ENCODE data around the gene PICK1. TPM values are rescaled to one million over a fixed set of nuclear protein-coding genes. Genes with fewer than 3 reads are reported as not detected.
"Not testable (repeated sequence)": the region's sequence is repeated elsewhere in the genome, so short reads cannot be mapped to it uniquely, and the experiment has no call there.

The PICK1 gene
- total RNA-seq, 1 donor: 6.5 TPM

DNA sequence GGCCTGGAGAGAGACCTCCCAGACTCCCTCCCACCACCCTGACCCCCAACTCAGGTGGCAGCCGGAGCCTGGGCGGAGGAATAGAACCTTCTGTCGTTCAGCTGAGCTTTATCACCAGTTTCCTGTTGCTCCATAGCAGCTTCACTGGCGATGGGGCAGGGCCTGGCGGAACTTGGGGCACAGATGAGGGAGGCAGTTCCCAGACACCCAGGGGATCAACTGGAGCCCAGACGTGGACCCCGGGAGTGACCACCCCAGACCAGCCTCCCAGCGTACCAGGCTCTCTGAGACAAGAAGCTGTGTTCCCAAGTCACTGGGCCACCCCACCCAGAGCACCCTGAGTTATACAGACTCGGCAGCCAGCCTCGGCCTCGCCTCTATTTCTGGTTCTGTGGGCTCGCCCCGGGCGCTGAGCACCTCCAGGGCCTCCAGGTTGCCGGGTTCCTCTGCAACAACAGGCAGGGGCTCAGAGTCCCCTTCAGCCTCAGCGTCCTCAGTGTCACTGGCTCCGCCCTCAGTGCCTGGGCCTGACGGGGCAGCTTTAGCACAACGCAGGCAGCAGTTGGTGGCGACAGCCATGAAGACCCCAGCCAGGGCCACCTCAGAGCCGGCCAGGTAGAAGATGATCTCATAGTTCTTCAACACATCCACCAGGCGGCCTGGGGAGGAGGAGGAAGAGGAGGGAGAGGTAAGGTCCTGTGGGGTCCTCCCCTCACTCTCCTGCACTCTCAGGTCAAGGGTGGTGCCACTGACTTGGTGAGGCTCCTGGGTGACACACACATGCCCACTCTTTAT is 21.0 kb downstream of the PICK1 start:
- no peak overlapping the region for H3K4me3 ChIP-seq (ENCODE audit: low read depth, low read length)
- TF ChIP-seq, protein P1, sequence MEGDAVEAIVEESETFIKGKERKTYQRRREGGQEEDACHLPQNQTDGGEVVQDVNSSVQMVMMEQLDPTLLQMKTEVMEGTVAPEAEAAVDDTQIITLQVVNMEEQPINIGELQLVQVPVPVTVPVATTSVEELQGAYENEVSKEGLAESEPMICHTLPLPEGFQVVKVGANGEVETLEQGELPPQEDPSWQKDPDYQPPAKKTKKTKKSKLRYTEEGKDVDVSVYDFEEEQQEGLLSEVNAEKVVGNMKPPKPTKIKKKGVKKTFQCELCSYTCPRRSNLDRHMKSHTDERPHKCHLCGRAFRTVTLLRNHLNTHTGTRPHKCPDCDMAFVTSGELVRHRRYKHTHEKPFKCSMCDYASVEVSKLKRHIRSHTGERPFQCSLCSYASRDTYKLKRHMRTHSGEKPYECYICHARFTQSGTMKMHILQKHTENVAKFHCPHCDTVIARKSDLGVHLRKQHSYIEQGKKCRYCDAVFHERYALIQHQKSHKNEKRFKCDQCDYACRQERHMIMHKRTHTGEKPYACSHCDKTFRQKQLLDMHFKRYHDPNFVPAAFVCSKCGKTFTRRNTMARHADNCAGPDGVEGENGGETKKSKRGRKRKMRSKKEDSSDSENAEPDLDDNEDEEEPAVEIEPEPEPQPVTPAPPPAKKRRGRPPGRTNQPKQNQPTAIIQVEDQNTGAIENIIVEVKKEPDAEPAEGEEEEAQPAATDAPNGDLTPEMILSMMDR (IDR thresholded peaks at IDR 0.05; ENCODE audit: insufficient read depth, low read length): no peak
- no peak for DNase-seq (ENCODE audit: low read depth)

DNA sequence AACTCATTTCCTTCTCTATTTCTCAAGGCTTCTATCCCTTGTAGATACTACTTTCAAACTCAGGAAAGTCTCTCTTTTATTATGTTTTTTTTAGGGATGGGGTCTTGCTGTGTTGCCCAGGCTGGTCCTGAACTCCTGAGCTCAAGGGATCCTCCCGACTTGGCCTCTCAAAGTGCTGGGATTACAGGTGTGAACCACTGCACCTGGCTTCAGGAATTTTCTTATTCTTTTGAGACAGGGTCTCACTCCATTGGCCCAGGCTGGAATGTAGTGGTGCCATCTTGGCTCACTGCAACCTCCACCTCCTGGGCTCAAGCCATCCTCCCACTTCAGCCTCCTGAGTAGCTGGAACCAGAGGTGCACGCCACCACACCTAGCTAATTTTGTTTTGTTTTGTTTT is 22.0 kb downstream of the PICK1 start:
- not testable (repeated sequence) for H3K4me3 ChIP-seq (ENCODE audit: low read depth, low read length); DNase-seq (ENCODE audit: low read depth)

DNA sequence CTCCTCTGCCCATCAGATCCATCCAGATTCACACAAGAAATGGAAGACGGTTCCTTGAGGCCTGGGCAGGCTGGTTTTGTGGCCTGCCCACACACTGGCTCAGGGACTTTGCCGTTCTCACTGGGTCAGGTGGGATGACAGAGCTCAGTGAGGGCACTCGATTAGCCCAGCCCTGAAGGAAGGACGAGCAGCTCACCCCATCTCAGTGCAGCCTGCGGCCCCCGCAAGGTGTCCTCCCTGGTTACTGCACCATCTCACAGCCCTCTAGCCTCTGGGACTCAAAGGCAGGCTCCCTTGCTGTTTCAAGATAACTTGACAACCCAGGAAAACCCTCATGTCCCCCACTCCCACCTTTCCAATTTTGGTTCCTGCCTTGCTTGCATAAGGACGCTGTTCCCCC is 22.6 kb downstream of the PICK1 start:
- DNase-seq (ENCODE audit: low read depth): no peak
- H3K4me3 ChIP-seq (ENCODE audit: low read depth, low read length): no peak overlapping the region

DNA sequence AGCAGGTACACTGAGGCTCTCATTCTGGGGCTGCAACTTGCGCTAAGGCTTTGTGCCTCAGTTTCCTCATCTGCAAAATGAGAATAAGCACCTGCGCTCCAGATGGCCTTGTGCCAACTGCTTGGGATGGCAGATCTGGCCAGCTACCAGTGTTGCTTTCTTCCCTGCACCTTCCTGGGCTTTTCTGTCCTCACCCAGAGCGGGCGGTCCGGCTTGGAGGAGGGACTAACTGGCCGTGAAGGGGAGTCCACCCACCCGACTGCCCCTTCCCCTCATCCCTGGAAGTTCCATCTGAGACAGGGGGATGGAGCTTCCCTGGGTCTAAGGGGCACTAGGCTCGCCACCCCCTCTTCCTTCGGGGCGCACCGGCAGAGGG is 23.3 kb downstream of the PICK1 start:
- DNase-seq (ENCODE audit: low read depth): no peak
- TF ChIP-seq, protein P1 (IDR thresholded peaks at IDR 0.05; ENCODE audit: insufficient read depth, low read length): no peak
- H3K4me3 ChIP-seq (ENCODE audit: low read depth, low read length): no peak overlapping the region

More for the DNA sequence above, 22.6 kb downstream of the PICK1 start:
- TF ChIP-seq, protein P1 (IDR thresholded peaks at IDR 0.05; ENCODE audit: insufficient read depth, low read length): no peak

DNA sequence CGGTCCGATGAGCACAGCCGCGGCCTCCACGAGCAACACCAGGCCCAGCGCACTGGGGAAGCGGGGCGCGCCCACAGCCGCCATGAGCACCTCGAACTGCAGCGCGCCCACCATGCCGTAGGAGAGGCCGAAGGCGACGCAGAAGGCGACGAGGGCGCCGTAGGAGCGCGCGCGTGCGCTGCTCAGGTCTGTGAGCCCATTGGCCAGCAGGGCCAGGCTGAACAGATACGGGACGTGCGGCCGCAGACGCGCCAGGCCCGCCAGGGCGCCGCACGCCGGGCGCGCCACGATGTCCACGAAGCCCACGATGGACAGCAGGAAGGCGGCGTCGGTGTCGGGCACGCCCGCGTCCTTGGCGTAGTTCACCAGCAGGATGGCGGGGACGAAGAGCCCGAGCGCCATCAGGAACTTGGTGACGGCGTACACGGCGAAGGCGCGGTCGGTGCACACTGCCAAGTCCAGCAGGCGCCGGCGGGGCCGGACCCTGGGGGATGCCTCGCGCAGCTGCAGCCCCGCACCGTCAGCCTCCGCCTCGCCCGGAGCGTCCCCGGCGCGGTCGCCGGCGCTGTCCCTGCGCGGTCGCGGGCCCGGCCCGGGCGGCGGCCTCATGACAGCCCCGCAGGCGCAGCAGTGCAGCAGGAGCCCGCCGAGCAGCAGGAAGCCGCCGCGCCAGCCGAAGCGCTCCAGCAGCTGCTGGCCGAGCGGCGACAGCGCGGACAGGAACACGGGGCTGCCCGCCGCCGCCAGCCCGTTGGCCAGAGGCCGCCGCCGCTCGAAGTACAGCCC is 23.8 kb downstream of the PICK1 start:
- TF ChIP-seq, protein P1 (IDR thresholded peaks at IDR 0.05; ENCODE audit: insufficient read depth, low read length): no peak
- peak; percentile 17 for DNase-seq (ENCODE audit: low read depth)
- H3K4me3 ChIP-seq (ENCODE audit: low read depth, low read length): peak overlapping the region; percentile 41

DNA sequence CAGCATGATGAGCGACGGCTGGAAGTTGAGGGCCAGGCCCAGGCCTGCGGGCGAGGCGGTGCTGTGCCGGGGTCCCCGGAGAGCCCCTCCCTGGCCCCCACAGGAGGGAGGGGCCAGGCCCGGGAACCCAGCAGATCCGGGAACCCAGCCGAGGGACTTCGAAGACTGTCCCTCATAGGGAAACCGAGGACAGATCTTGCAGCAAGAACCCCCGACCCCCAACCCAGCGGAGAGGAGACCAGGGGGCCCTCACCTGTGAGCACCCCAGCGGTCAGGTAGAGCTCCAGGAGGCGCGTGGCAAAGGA is 24.4 kb downstream of the PICK1 start:
- no peak for DNase-seq (ENCODE audit: low read depth)
- no peak overlapping the region for H3K4me3 ChIP-seq (ENCODE audit: low read depth, low read length)
- TF ChIP-seq, protein P1 (IDR thresholded peaks at IDR 0.05; ENCODE audit: insufficient read depth, low read length): no peak

All from fibroblast of the aortic adventitia (primary cell).